Tibial nerve (tissue), 4 donors: ENCODE measurements around the gene KRT14.

Experiments used
- EP300 ChIP-seq, 2 donors: sonication (generic); formaldehyde crosslinking; IDR thresholded peaks; one replicate each; pipeline ENCODE4 v1.6.1; 2017; ENCODE audit warnings: antibody characterized with exemption in 2 of 2, mild to moderate bottlenecking in 1 of 2
- POLR2A ChIP-seq, 2 donors: fragments of 450-650 bp; IDR thresholded peaks; one replicate each; pipeline ENCODE4 v1.6.1; 2017; ENCODE audit warnings: antibody characterized with exemption in 2 of 2, mild to moderate bottlenecking in 2 of 2, moderate library complexity in 2 of 2
- TF ChIP-seq, protein P1 (sequence below), 5 experiments: fragments of 200-600 bp in 3 of 5; fragments of 450-650 bp in 2 of 5; sonication (generic) in 3 of 5; IDR thresholded peaks; one replicate each; pipeline ENCODE4 v1.5.1; 2016 to 2019; ENCODE audit warnings: antibody characterized with exemption in 5 of 5, mild to moderate bottlenecking in 3 of 5, moderate library complexity in 2 of 5

GRCh38 chr17:41535764-41536481, 50.8 kb downstream of the KRT14 start:
- TF ChIP-seq, protein P1, sequence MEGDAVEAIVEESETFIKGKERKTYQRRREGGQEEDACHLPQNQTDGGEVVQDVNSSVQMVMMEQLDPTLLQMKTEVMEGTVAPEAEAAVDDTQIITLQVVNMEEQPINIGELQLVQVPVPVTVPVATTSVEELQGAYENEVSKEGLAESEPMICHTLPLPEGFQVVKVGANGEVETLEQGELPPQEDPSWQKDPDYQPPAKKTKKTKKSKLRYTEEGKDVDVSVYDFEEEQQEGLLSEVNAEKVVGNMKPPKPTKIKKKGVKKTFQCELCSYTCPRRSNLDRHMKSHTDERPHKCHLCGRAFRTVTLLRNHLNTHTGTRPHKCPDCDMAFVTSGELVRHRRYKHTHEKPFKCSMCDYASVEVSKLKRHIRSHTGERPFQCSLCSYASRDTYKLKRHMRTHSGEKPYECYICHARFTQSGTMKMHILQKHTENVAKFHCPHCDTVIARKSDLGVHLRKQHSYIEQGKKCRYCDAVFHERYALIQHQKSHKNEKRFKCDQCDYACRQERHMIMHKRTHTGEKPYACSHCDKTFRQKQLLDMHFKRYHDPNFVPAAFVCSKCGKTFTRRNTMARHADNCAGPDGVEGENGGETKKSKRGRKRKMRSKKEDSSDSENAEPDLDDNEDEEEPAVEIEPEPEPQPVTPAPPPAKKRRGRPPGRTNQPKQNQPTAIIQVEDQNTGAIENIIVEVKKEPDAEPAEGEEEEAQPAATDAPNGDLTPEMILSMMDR (IDR thresholded peaks at IDR 0.05) = no peak
- TF ChIP-seq POLR2A (IDR thresholded peaks at IDR 0.05) (no peak), EP300 (IDR thresholded peaks at IDR 0.05) (no peak)
